GM23248 (cell line): ENCODE results near the gene ZBTB18. TPM values are rescaled to one million over a fixed set of nuclear protein-coding genes. Genes with fewer than 3 reads are reported as not detected.

Experiments used
- DNase-seq: peaks from one replicate; pipeline ENCODE4 v3.0.0-alpha.2; 2015
- H2AFZ ChIP-seq: fragments of 200-600 bp; sonication (generic); 2 replicates; pipeline ENCODE4 v1.6.1; 2016; ENCODE audit warnings: antibody characterized with exemption
- H3F3A ChIP-seq: fragments of 200-600 bp; sonication (generic); 2 replicates; pipeline ENCODE4 v1.6.1; 2016; ENCODE audit warnings: mild to moderate bottlenecking, antibody characterized with exemption, mixed run types; ENCODE audit not compliant: insufficient read depth
- H3K27ac ChIP-seq: fragments of 200-600 bp; sonication (generic); 2 replicates; pipeline ENCODE4 v1.5.1; 2016; ENCODE audit warnings: mild to moderate bottlenecking
- H3K27me3 ChIP-seq: fragments of 200-600 bp; sonication (generic); replicated peaks from 2 replicates; pipeline ENCODE4 v1.6.1; 2016; ENCODE audit warnings: mild to moderate bottlenecking; ENCODE audit not compliant: insufficient read depth
- H3K36me3 ChIP-seq: fragments of 200-600 bp; sonication (generic); 2 replicates; pipeline ENCODE4 v1.6.1; 2016; ENCODE audit warnings: low read depth, mild to moderate bottlenecking
- H3K4me1 ChIP-seq: fragments of 200-600 bp; sonication (generic); 2 replicates; pipeline ENCODE4 v1.6.1; 2016; ENCODE audit warnings: mild to moderate bottlenecking; ENCODE audit not compliant: insufficient read depth
- H3K4me2 ChIP-seq: fragments of 200-600 bp; sonication (generic); one replicate; pipeline ENCODE4 v1.6.1; 2016; ENCODE audit warnings: mild to moderate bottlenecking; ENCODE audit not compliant: unreplicated experiment
- H3K4me3 ChIP-seq: fragments of 200-600 bp; sonication (generic); 2 replicates; pipeline ENCODE4 v1.5.1; 2016; ENCODE audit warnings: mild to moderate bottlenecking
- H3K79me2 ChIP-seq: fragments of 200-600 bp; sonication (generic); 2 replicates; pipeline ENCODE4 v1.6.1; 2016; ENCODE audit warnings: mild to moderate bottlenecking; ENCODE audit not compliant: insufficient read depth
- H3K9ac ChIP-seq: fragments of 200-600 bp; sonication (generic); 2 replicates; pipeline ENCODE4 v1.6.1; 2016; ENCODE audit warnings: mild to moderate bottlenecking
- H3K9me2 ChIP-seq: fragments of 200-600 bp; sonication (generic); 2 replicates; pipeline ENCODE4 v1.6.1; 2016; ENCODE audit warnings: mixed run types, mild to moderate bottlenecking, moderate library complexity; ENCODE audit not compliant: insufficient read depth
- H3K9me3 ChIP-seq: fragments of 200-600 bp; sonication (generic); one replicate; pipeline ENCODE4 v1.6.1; 2017; ENCODE audit warnings: low read depth
- H4K20me1 ChIP-seq: fragments of 200-600 bp; sonication (generic); 2 replicates; pipeline ENCODE4 v1.6.0; 2016; ENCODE audit not compliant: insufficient read depth
- EZH2 ChIP-seq: fragments of 200-600 bp; sonication (generic); IDR thresholded peaks from 2 replicates; pipeline ENCODE4 v1.6.1; 2018; ENCODE audit warnings: antibody characterized with exemption, mild to moderate bottlenecking; ENCODE audit not compliant: insufficient read depth, poor library complexity, severe bottlenecking
- EZH2phosphoT487 ChIP-seq: fragments of 200-600 bp; sonication (generic); IDR thresholded peaks from 2 replicates; pipeline ENCODE4 v1.6.1; 2018; ENCODE audit warnings: antibody characterized with exemption, moderate library complexity, mild to moderate bottlenecking, low read depth; ENCODE audit not compliant: insufficient read depth
- WGBS, 2 experiments: methylation state at CpG; one replicate each; pipeline ENCODE4 v1.1.6; 2015 to 2017; ENCODE audit warnings: low lambda C conversion rate in 2 of 2, low coverage in 1 of 2; ENCODE audit errors: missing lambda C conversion rate in 2 of 2; 5-methylcytosine and 5-hydroxymethylcytosine counted together
- in situ Hi-C: fragments of 300-500 bp; cut with MboI; formaldehyde crosslinking; loops from 2 replicates; pipeline ENCODE4 v1.15.0; 2020
- polyA plus RNA-seq: library from polyadenylated mRNA; unstranded; fragments of >200 nt; fragmentation: Nextera tagmentation; extraction: Ambion mirVana; gene quantifications from 2 replicates; pipeline ENCODE4 v1.2.1, GENCODE V29; 2016
- total RNA-seq: library from RNA; depleted of rRNA; stranded (reverse); fragments of >200 nt; shearing (Covaris generic); gene quantifications from 2 replicates; pipeline ENCODE4 v1.2.3, GENCODE V29; 2014

ZBTB18 gene
- total and polyA plus RNA-seq, 2 experiments from 2014 or later, result 0.25 to 9.2 TPM

DNA sequence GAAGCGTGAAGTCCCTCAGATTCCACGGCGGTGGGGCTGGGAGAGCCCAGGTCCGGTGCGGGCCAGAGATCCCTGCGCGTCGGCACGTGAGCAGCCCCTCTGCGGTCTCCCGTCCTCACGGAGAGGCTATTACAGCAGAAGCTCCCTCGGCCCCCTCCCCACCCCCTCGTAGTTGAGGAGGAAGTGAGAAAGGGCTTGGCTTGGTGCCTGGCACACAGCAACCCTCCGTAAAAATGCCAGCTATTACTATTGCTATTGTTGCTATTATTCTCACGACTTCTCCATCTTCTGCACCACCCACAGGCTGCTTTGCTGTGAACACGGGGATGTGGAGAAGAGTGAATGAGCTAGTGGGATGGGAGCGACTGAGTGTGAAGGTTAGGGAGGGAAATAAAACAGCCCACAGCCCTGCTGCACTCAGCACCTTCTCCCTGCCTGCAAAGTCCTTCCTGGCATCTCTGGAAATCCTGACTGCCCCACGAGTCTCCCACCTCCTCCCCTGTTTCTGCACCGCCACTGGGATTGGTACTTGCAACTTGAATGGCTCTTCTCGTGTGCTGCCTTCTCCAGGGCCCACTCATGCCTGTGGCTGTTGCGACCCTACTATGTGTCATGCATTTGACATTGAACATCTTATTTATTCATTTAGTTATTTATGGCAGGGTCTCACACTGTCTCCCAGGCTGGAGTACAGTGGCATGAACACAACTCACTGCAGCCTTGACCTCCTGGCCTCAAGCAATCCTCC, 26.6 kb downstream of the ZBTB18 start:
- H3K4me2 ChIP-seq, result no peak overlapping the region
- no peak for DNase-seq
- no peaks in the 10 kb centered on the region for H3F3A ChIP-seq
- H3K79me2 ChIP-seq, result no peaks in the 10 kb centered on the region
- H2AFZ ChIP-seq, result no peak overlapping the region
- H3K9me3 ChIP-seq, result no peaks in the 10 kb centered on the region
- H3K4me1 ChIP-seq, result no peaks in the 10 kb centered on the region
- H3K36me3 ChIP-seq, result no peaks in the 10 kb centered on the region
- no peak overlapping the region for H3K27ac ChIP-seq
- H3K4me3 ChIP-seq, result no peak overlapping the region
- 54 to 58% methylated on average over 22 of the region's 22 CpGs for WGBS, 2 experiments
- in situ Hi-C loops, result no loop called here
- H4K20me1 ChIP-seq, result no peaks in the 10 kb centered on the region
- no peak overlapping the region for H3K9ac ChIP-seq
- peaks cover 43% of the 10 kb centered on the region for H3K27me3 ChIP-seq
- TF ChIP-seq EZH2phosphoT487 (no peak), EZH2 (no peak)
- no peaks in the 10 kb centered on the region for H3K9me2 ChIP-seq

DNA sequence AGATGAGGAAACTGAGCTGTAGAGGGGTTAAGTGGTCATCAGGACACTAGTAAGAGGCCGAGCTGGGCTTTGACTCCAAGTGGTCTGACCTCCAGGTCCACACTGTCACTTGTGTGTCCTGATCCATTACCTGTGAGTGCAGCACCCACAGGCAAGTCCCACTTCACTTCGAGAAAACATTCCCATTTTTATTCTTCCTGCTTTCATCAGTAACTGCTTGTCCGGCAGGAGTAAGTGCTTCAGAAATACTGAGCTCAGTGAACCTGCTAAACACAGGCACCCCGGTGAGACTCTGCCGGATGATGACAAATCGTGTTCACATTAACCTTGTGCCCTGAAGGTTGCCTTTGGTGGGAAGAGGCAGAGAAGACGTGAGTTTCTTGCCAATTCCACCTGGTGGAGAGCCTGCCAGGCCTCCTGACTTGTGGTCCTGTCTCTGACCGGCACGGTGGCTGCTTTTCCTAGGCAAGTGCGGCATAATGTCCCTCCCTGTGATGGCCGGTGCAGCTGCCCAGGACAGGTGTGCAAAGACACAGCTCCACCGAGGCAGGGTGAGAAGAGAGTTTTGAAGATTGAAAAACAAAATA, 29.4 kb downstream of the ZBTB18 start:
- no peak overlapping the region for H2AFZ ChIP-seq
- H4K20me1 ChIP-seq, result no peaks in the 10 kb centered on the region
- no peak overlapping the region for H3K9ac ChIP-seq
- no peaks in the 10 kb centered on the region for H3K9me2 ChIP-seq
- no peak overlapping the region for H3K4me2 ChIP-seq
- no peaks in the 10 kb centered on the region for H3K79me2 ChIP-seq
- 58 to 61% methylated on average over 12 of the region's 12 CpGs for WGBS, 2 experiments
- no peak overlapping the region for H3K4me3 ChIP-seq
- no peak for DNase-seq
- H3K9me3 ChIP-seq, result no peaks in the 10 kb centered on the region
- H3K27ac ChIP-seq, result no peak overlapping the region
- TF ChIP-seq EZH2phosphoT487 (no peak), EZH2 (no peak)
- H3K36me3 ChIP-seq, result no peaks in the 10 kb centered on the region
- H3K4me1 ChIP-seq, result no peaks in the 10 kb centered on the region
- peaks cover 39% of the 10 kb centered on the region for H3K27me3 ChIP-seq
- in situ Hi-C loops, result no loop called here
- no peaks in the 10 kb centered on the region for H3F3A ChIP-seq

DNA sequence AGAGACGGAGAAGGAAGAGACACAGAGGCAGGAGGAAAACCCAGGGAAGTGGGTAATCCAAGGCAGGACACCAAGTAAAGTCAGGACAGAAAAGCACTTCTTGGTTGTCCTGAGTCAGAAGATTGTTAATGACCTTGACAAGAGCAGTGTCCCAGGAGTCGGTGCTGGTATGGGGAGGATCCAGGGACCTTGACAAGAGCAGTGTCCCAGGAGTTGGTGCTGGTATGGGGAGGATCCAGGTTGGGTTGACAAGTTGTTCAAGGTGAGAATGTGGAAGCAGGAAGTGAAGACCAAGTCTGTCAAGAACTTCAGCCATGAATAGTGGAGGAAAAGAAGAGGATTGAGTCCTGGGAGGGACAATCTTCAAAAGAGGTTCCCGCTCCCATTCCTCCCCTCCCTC, 31.9 kb downstream of the ZBTB18 start:
- DNase-seq, result no peak
- Histone ChIP-seq H4K20me1 (no peaks in the 10 kb centered on the region), H3K4me2 (no peak overlapping the region), H3K79me2 (no peaks in the 10 kb centered on the region), H3K4me1 (no peaks in the 10 kb centered on the region), H3K27ac (no peak overlapping the region), H3F3A (no peaks in the 10 kb centered on the region), H2AFZ (no peak overlapping the region), H3K9me3 (no peaks in the 10 kb centered on the region), H3K9me2 (no peaks in the 10 kb centered on the region), H3K27me3 (peaks cover 26% of the 10 kb centered on the region; the same call in 1 of the 2 replicates), H3K9ac (no peak overlapping the region), H3K4me3 (no peak overlapping the region), H3K36me3 (no peaks in the 10 kb centered on the region)
- 60 to 63% methylated on average over 3 of the region's 3 CpGs for WGBS, 2 experiments
- in situ Hi-C loops, result no loop called here
- TF ChIP-seq EZH2, result no peak
- no peak for TF ChIP-seq EZH2phosphoT487

DNA sequence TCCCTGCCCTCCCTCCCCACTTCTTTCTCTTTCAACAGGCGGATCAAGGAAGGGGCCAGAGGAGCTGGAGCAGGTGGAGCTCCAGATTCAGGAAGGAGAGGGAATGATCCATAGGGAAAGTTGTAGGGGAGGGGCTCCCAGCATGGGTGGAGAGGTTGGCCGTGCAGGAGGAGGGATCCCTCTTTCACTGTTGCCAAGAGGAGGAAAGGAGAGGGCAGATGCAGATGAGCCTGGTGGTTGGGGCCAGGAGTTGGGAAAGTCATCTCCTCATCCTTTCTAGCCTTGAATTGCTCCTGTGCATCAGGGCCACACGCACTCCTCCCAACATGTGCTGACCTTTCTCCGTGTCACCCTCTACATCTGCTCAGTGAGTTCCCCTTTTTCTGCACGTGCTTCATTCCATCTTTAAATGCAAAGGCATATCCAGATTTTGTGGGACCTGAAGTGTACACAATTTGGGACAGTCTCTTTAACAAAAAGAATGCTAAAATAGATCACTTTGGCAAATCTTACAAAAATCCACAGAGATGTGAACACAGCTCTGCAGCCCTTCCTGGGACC, 32.4 kb downstream of the ZBTB18 start:
- Histone ChIP-seq H3K27ac (no peak overlapping the region), H4K20me1 (no peaks in the 10 kb centered on the region), H3K4me1 (no peaks in the 10 kb centered on the region), H3K36me3 (no peaks in the 10 kb centered on the region), H3K79me2 (no peaks in the 10 kb centered on the region), H3K4me2 (no peak overlapping the region), H3K27me3 (peaks cover 26% of the 10 kb centered on the region; the same call in 1 of the 2 replicates), H3F3A (no peaks in the 10 kb centered on the region), H3K9ac (no peak overlapping the region), H3K4me3 (no peak overlapping the region), H2AFZ (no peak overlapping the region), H3K9me3 (no peaks in the 10 kb centered on the region), H3K9me2 (no peaks in the 10 kb centered on the region)
- TF ChIP-seq EZH2, result no peak
- DNase-seq, result no peak
- in situ Hi-C loops, result no loop called here
- WGBS, 2 experiments, result 12 to 15% methylated on average over 5 of the region's 5 CpGs
